Fibroblast of pulmonary artery (primary cell): Measurements from ENCODE around the gene HOXA9.

Experiments
- DNase-seq: peaks from one replicate; pipeline ENCODE4 v3.0.0-alpha.2; 2010; ENCODE audit warnings: low read depth
- H3K4me3 ChIP-seq: replicated peaks from 2 replicates; pipeline ENCODE4 v1.5.1; 2011; ENCODE audit warnings: low read depth, mild to moderate bottlenecking, control low read depth, low read length, moderate library complexity
- CTCF ChIP-seq: IDR thresholded peaks from 2 replicates; pipeline ENCODE4 v1.5.1; 2011; ENCODE audit warnings: mild to moderate bottlenecking, control low read depth, low read length, inconsistent platforms; ENCODE audit errors: missing control alignments

HOXA9 gene

GRCh38 chr7:27185854-27186667, 20.7 kb upstream of the HOXA9 start:
- H3K4me3 ChIP-seq = no peak overlapping the region
- DNase-seq = no peak
- TF ChIP-seq CTCF = no peak

DNA sequence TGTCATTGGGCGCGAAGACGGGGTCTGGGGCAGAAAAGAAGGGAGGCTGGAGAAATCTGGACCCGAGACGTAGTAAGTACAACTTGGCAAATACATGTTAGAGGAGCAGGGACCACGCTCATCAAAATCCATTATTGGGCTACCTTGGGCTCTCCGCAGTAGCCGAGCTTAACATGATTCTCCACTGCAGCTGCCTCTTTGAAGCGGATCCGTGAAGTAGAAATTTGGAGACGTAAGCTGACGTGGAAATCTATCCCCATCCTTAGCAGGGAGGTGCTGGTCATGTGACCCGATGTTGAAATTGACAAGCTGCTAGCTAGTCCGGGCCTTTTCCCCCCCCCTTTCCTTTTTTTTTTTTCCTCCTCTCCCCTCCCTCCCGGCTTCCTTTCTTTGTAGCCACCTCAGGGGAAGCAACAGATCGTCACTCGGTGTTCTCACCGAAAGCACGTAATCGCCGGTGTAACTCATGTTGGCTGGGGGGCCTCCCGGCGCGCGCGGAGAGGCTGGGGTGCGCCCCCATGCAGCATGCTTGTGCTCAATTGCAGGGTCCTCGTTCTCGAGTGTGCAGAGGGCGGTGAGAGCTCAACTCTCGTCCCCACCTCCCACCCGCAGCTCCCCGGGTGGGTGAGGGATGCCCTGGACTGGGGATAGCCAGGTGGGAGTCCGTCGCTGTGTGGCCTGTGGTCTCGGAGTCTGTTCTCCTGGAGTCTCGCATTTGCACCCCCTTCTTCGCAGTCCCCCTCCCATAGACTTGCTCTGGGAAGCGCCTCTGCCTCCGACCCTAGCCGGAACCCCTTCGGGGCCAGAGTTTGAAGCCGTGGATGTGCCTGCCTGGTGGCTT, 19.9 kb upstream of the HOXA9 start, which contains the start of gene HOXA11:
HOXA11 (minus strand) TSS at position 220 of the 841 bp plus-strand sequence; CDS start at position 132, 88 bp downstream.
- DNase-seq = peak; percentile 25
- no peak for TF ChIP-seq CTCF
- H3K4me3 ChIP-seq = peak within 1 kb of the TSS; percentile 25

- TF ChIP-seq CTCF = no peak
- H3K4me3 ChIP-seq = peak overlapping the region; percentile 25
- DNase-seq = peak; percentile 13
These were observed 19.1 kb upstream of the HOXA9 start for GRCh38 chr7:27184337-27185012.

- no peak for DNase-seq
- H3K4me3 ChIP-seq = peak overlapping the region; percentile 25
- TF ChIP-seq CTCF = no peak
These were observed 18.5 kb upstream of the HOXA9 start for GRCh38 chr7:27183682-27184336.

DNA sequence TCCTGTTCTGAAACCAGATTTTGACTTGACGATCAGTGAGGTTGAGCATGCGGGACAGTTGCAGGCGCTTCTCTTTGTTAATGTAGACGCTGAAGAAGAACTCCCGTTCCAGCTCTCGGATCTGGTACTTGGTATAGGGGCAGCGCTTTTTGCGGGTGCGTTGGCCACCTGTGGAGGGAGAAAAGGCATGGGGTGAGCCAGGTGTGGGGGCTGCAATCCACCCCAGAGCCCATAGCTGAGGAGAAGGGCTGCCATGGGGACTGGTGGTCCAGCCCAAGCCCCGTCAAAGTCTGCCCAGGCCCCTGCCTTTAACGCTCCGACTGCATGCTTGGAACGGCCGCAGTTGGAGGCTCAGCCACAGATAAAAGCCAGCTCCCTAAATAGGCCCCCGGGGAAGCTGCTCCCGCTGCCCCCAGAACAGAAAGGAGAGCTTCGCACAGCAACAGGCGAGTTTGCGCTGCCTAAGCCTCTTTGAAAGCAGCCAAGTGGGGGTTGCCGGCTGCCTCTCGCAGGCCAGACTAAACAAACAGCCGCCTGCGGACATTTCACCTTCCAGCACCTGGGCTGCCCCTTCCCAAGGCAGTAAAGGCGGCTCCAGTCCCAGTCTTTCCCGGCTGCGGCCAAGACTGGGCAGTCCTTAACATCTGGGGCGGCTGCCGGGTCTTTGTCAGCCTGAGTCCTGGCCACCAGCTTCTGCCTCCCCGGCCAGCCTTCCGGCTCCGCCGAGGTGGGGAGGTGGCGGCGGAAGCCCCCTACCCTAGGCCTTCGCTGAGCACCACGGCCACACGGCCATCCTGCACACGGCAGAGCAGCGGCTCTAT, 17.7 kb upstream of the HOXA9 start:
- DNase-seq = no peak
- no peak for TF ChIP-seq CTCF
- H3K4me3 ChIP-seq = no peak overlapping the region
